Ovary (tissue), 9 donors: ENCODE data around the gene VSIG4. TPM values are rescaled to one million over a fixed set of nuclear protein-coding genes. Genes with fewer than 3 reads are reported as not detected.

Source experiments
- DNase-seq, 5 donors: peaks; one replicate each; pipeline ENCODE4 v3.0.0-alpha.2; 2019 to 2020
- H3K27ac ChIP-seq, 2 donors: fragments of 200-600 bp; one replicate each; pipeline versions ENCODE4 v1.5.1 to v1.8.0; 2019 to 2022
- H3K27me3 ChIP-seq: fragments of 200-600 bp; one replicate; pipeline ENCODE4 v1.8.0; 2022
- H3K36me3 ChIP-seq: fragments of 200-600 bp; sonication (generic); one replicate; pipeline ENCODE4 v1.5.1; 2019
- H3K4me1 ChIP-seq: one replicate; pipeline ENCODE4 v1.8.1; 2013; ENCODE audit warnings: mild to moderate bottlenecking, moderate library complexity; ENCODE audit not compliant: insufficient read depth
- H3K4me3 ChIP-seq: fragments of 200-600 bp; sonication (generic); one replicate; pipeline ENCODE4 v1.5.1; 2017
- H3K9me3 ChIP-seq, 2 donors: fragments of 200-600 bp in 1 of 2; sonication (generic) in 1 of 2; one replicate each; pipeline versions ENCODE4 v1.5.1 to v1.8.1; 2013 to 2019; ENCODE audit warnings: mild to moderate bottlenecking in 1 of 2, moderate library complexity in 1 of 2
- EP300 ChIP-seq: sonication (generic); formaldehyde crosslinking; IDR thresholded peaks from one replicate; pipeline ENCODE4 v1.6.1; 2017; ENCODE audit warnings: antibody characterized with exemption
- POLR2A ChIP-seq: fragments of 450-650 bp; IDR thresholded peaks from one replicate; pipeline ENCODE4 v1.6.1; 2017; ENCODE audit warnings: antibody characterized with exemption, mild to moderate bottlenecking, moderate library complexity
- WGBS, 3 donors: extraction: QIAGEN DNeasy Blood & Tissue Kit in 1 of 3; methylation state at CpG; one replicate each; pipeline versions ENCODE4 v1.1.5 to v1.1.7; 2013 to 2017; 5-methylcytosine and 5-hydroxymethylcytosine counted together
- intact Hi-C, 4 donors: fragments of 100-400 bp; cut with DNase I; formaldehyde crosslinking; loops; one replicate each; pipeline versions ENCODE4 v1.11.0 to v1.15.1; 2022 to 2023
- polyA plus RNA-seq, 2 donors: library from polyadenylated mRNA; stranded (reverse); fragments of 200-250 nt in 1 of 2; fragments of 350-450 nt in 1 of 2; fragmentation: Illumina TruSeq in 1 of 2; extraction: RNeasy Lipid Tissue Mini Kit (QIAGEN cat#74804) in 1 of 2; gene quantifications; one replicate each; pipeline ENCODE4 v1.2.3, GENCODE V29; 2013 to 2014
- total RNA-seq, 7 donors: library from RNA; depleted of rRNA in 2 of 7; stranded (reverse); fragments of >200 nt in 2 of 7; fragmentation: NEBNext Ultra II Directional in 3 of 7; extraction: Animal tissue kit (Norgen Biotek cat#: 25700) in 3 of 7; gene quantifications; one replicate each; pipeline versions ENCODE4 v1.1.0 to v1.2.4, GENCODE V29; 2016 to 2023
- TF ChIP-seq, protein P1 (sequence below), 3 donors: fragments of 450-650 bp in 2 of 3; fragments of 200-600 bp in 1 of 3; IDR thresholded peaks; one replicate each; pipeline versions ENCODE4 v1.5.1 to v1.8.0; 2016 to 2022; ENCODE audit warnings: antibody characterized with exemption in 3 of 3, mild to moderate bottlenecking in 1 of 3
- donor health status: DM: no; HTN: no; CAD: no; lungs with moderate emphysema.
- donor health status: DM: no; HTN: no; CAD: no.
- donor health status: Bipolar disorder and iron deficiency.
- donor health status: DM: yes; HTN: yes; CAD: no.
- donor health status: DM: no; HTN: no; CAD: no.
- donor health status: DM: yes; HTN: yes; CAD: no.

VSIG4 gene
- total and polyA plus RNA-seq, 9 donors = 4.4 to 92.5 (median 30.3) TPM

- Histone ChIP-seq H3K4me1 (no peaks in the 10 kb centered on the region), H3K9me3 (no peaks in the 10 kb centered on the region), H3K4me3 (no peak overlapping the region), H3K27ac (no peak overlapping the region), H3K36me3 (no peaks in the 10 kb centered on the region), H3K27me3 (no peaks in the 10 kb centered on the region)
- TF ChIP-seq, protein P1, sequence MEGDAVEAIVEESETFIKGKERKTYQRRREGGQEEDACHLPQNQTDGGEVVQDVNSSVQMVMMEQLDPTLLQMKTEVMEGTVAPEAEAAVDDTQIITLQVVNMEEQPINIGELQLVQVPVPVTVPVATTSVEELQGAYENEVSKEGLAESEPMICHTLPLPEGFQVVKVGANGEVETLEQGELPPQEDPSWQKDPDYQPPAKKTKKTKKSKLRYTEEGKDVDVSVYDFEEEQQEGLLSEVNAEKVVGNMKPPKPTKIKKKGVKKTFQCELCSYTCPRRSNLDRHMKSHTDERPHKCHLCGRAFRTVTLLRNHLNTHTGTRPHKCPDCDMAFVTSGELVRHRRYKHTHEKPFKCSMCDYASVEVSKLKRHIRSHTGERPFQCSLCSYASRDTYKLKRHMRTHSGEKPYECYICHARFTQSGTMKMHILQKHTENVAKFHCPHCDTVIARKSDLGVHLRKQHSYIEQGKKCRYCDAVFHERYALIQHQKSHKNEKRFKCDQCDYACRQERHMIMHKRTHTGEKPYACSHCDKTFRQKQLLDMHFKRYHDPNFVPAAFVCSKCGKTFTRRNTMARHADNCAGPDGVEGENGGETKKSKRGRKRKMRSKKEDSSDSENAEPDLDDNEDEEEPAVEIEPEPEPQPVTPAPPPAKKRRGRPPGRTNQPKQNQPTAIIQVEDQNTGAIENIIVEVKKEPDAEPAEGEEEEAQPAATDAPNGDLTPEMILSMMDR (IDR thresholded peaks at IDR 0.05) = no peak
- no peak for TF ChIP-seq POLR2A
- TF ChIP-seq EP300 = no peak
- intact Hi-C loops = no loop called here
- no peak for DNase-seq
- WGBS, 3 donors = 51 to 72% (median 57%) methylated on average over 1 of the region's 1 CpG
Measured at GRCh38 chrX:66014556-66014955, 25.3 kb downstream of the VSIG4 start.

GRCh38 chrX:66014084-66014483 is 25.8 kb downstream of the VSIG4 start:
- no peak for DNase-seq
- Histone ChIP-seq H3K9me3 (no peaks in the 10 kb centered on the region), H3K27me3 (no peaks in the 10 kb centered on the region), H3K4me3 (no peak overlapping the region), H3K27ac (no peak overlapping the region), H3K36me3 (no peaks in the 10 kb centered on the region), H3K4me1 (no peaks in the 10 kb centered on the region)
- no peak for TF ChIP-seq POLR2A
- TF ChIP-seq, protein P1 (IDR thresholded peaks at IDR 0.05) = no peak
- TF ChIP-seq EP300 = no peak
- WGBS, 3 donors = 46 to 59% (median 53%) methylated on average over 2 of the region's 2 CpGs
- intact Hi-C loops = no loop called here

GRCh38 chrX:66013194-66013816 is 26.6 kb downstream of the VSIG4 start:
- no peak for DNase-seq
- Histone ChIP-seq H3K9me3 (no peaks in the 10 kb centered on the region), H3K4me1 (no peaks in the 10 kb centered on the region), H3K4me3 (no peak overlapping the region), H3K27ac (no peak overlapping the region), H3K27me3 (no peaks in the 10 kb centered on the region), H3K36me3 (no peaks in the 10 kb centered on the region)
- TF ChIP-seq POLR2A (no peak), EP300 (no peak)
- TF ChIP-seq, protein P1 (IDR thresholded peaks at IDR 0.05) = no peak
- intact Hi-C loops = no loop called here
- WGBS, 3 donors = 68 to 74% (median 69%) methylated on average over 5 of the region's 5 CpGs

GRCh38 chrX:66012094-66012534 is 27.8 kb downstream of the VSIG4 start:
- H3K4me3 ChIP-seq = no peak overlapping the region
- intact Hi-C loops = no loop called here
- WGBS, 3 donors = 63 to 75% (median 71%) methylated on average over 1 of the region's 1 CpG
- no peaks in the 10 kb centered on the region for H3K27me3 ChIP-seq
- DNase-seq = no peak
- H3K27ac ChIP-seq = no peak overlapping the region
- H3K4me1 ChIP-seq = no peaks in the 10 kb centered on the region
- H3K9me3 ChIP-seq = no peaks in the 10 kb centered on the region
- TF ChIP-seq POLR2A (no peak), EP300 (no peak)
- TF ChIP-seq, protein P1 (IDR thresholded peaks at IDR 0.05) = no peak
- no peaks in the 10 kb centered on the region for H3K36me3 ChIP-seq
